Renal cortex interstitium (tissue), 15 donors: ENCODE measurements around the gene MNDA. TPM values are rescaled to one million over a fixed set of nuclear protein-coding genes. Genes with fewer than 3 reads are reported as not detected.

Experiments
- DNase-seq, 11 donors: peaks; one replicate each; pipeline ENCODE4 v3.0.0-alpha.2; 2013; ENCODE audit warnings: low read depth in 9 of 11, low spot score in 4 of 11; ENCODE audit errors: extremely low read depth in 1 of 11
- long read RNA-seq, 16 experiments: transcript quantifications; one replicate each; lab custom pipeline, GENCODE V29; 2026
- polyA plus RNA-seq, 3 donors: library from polyadenylated mRNA; unstranded; fragments of 120-200 nt; gene quantifications; one replicate each; pipeline ENCODE4 v1.2.1, GENCODE V29; 2013; ENCODE audit not compliant: insufficient read length in 3 of 3

MNDA gene
- polyA plus RNA-seq, result 1 to 10 TPM; 3.5 to 5.8 (median 5.2) TPM
- long read RNA-seq, donor 1, result 0 reads
- long read RNA-seq, donor 2, partial matches to known transcripts, result 0 of 2 reads
- long read RNA-seq, donor 2, other reads (novel, unspliced or antisense), result 0 of 2 reads
- long read RNA-seq, donor 3, result 0 reads
- long read RNA-seq, donor 4, partial matches to known transcripts, result 0 of 1 reads
- long read RNA-seq, donor 4, other reads (novel, unspliced or antisense), result 0 of 1 reads
- long read RNA-seq, donor 5, result 0 reads
- long read RNA-seq, donor 6, result 0 reads
- long read RNA-seq, donor 7, partial matches to known transcripts, result 0 of 1 reads
- long read RNA-seq, donor 7, other reads (novel, unspliced or antisense), result 0 of 1 reads
- long read RNA-seq, donor 8, partial matches to known transcripts, result 0 of 2 reads
- long read RNA-seq, donor 8, other reads (novel, unspliced or antisense), result 0 of 2 reads
- long read RNA-seq, donor 9, partial matches to known transcripts, result 0 of 1 reads
- long read RNA-seq, donor 9, other reads (novel, unspliced or antisense), result 0 of 1 reads
- long read RNA-seq, donor 10, partial matches to known transcripts, result 0 of 2 reads
- long read RNA-seq, donor 10, other reads (novel, unspliced or antisense), result 0 of 2 reads
- long read RNA-seq, donor 11, partial matches to known transcripts, result 0 of 1 reads
- long read RNA-seq, donor 11, other reads (novel, unspliced or antisense), result 0 of 1 reads
- long read RNA-seq, donor 12, partial matches to known transcripts, result 0 of 1 reads
- long read RNA-seq, donor 12, other reads (novel, unspliced or antisense), result 0 of 1 reads
- long read RNA-seq, donor 13, result 0 reads
- long read RNA-seq, donor 14, partial matches to known transcripts, result 0 of 1 reads
- long read RNA-seq, donor 14, other reads (novel, unspliced or antisense), result 0 of 1 reads
- long read RNA-seq, donor 15, result 0 reads
- long read RNA-seq, donor 16, partial matches to known transcripts, result 0 of 2 reads
- long read RNA-seq, donor 16, other reads (novel, unspliced or antisense), result 0 of 2 reads

DNA sequence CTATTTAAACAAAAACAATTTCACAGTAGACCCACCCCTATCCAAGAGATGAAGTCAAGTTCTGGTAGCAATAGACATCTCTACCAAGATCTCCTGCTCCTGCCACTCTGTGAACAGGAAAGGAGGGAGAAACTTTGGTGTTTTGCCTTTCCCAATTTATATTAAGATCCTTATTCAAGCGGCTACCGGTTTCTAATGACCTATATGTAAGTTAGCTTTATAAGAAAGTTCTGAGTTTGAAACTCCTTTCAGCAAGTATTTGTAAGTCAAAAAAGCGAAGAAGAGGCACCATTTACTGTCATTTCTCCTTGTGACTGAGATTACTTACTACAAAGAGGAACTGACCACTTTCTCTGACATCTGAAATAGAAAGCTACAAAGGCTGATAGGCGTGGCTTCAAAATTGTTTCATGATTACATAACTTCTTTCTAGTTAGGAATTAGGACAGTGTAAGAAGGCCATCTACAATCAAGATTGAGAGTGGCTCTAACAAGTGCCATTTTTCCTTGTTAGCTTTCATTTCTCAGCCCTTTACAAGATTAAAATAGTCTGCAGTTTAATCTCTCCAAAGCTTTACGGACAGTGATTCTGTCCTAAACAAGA is at the start of gene MNDA:
Gene MNDA (plus strand): TSS at position 448 of the 604 bp plus-strand sequence. CDS start 10,803 bp downstream, outside the sequence.
- no peak for DNase-seq

DNA sequence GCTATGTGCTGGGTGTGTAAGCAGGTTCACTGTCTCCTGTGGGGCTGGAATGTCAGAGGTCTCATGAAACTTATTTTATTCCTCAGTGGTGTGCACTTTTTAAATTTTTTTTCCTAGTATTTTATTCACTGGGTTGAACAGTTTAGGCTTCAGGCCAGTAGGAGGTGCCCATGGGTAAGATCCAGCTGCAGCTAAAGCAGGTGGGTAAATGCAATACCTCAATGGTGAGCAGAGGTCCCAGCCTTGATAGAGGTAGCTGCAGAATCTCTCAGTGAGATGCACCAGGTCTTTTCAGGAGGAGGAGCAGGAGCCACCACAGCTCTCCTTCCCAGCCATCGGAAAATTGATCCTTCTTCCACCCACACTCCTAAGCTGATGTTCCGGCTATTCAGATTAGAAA is 37.5 kb upstream of the MNDA start:
- DNase-seq, result no peak

DNA sequence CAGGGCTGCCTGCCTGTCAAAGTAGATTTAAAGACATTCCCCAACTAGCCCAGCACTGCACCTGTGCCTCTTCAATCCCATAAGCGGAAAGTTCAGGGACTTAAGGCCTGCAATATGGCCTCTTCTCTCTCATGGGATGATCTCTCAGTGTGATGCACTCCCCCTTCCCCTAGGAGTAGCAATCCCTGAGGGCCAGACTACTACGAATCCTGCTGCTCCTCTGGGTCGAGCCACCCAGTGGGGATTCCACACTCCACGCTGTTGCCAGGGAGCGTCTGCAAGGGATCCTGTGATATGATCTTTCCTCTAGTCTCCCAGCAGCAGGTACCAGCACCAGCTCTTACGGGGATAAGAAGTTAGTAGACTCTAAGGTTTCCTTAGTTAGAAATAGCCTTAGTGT is 36.9 kb upstream of the MNDA start:
- no peak for DNase-seq

DNA sequence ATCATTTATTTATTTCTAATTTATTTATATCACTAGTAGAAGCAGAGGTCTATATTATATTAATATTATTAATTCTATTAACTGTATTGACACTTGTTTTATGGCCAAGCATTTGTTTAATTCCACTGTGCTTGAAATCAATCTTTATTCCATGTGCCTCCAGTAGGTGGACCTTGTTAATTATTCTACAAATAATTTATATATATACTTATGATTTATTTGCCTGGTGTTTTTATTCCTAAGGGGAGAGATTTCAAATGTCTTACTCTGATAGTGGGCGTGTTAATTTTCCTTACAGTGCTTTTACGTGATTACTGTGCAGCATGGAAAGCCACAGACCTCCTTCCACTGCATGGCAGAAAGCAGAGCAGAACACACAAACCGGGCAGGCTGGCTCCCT is 32.6 kb upstream of the MNDA start:
- DNase-seq, result no peak

DNA sequence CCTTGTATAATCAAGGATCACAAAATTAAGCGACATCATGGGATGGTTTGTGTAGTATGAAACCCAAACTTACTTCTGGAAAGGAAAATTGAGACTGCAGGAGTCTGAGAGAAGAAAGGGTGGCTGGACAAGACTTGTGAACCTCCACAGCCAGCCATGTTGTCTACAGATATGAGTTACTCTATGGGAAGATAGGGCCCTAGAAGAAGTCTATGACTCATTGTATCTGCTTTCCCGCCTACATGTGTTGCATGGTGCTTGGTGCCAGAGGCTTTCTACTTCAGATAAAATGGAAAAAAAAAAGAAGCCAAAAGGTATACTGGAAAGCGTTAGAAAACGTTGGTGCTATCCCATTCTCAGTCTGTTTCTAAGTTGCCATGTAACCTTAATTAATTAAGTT is 31.5 kb upstream of the MNDA start:
- no peak for DNase-seq

DNA sequence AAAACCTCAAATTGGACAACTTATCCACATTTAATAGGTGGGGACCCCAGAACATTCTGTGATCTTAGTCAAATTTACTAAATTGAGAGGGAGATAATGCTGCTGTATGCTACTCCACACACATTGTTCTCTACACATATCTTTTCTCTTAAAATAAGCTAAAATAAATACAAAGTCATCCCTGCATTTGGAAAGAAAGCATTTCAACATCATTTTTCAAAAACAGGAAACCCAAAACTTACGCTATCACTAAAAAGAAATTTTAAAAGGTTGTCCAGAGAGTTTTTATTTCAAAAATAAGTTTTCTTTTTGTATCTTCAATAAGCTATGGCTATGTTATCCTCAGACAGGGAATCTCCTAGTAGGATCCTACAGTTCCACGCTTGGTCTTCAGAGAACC is 30.6 kb upstream of the MNDA start:
- no peak for DNase-seq

DNA sequence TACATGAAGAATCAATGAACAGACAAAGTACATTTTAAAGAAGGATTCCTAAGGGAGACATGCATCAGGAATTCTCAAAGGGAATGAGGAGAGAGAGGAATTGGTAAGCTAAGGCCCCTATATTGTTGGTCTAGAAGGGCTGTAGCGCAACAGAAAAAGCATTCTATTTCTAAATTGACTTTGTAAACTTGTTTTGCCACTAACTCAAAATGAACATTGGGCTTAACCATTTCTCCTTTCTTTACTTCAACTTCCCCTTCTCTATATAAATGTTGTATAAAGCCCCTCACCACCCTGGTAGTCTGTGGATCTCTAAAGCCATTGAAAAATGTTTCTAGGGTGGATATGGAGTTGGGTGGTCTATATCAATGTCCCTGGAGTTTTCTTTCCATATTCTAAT is 29.8 kb upstream of the MNDA start:
- DNase-seq, result no peak

DNA sequence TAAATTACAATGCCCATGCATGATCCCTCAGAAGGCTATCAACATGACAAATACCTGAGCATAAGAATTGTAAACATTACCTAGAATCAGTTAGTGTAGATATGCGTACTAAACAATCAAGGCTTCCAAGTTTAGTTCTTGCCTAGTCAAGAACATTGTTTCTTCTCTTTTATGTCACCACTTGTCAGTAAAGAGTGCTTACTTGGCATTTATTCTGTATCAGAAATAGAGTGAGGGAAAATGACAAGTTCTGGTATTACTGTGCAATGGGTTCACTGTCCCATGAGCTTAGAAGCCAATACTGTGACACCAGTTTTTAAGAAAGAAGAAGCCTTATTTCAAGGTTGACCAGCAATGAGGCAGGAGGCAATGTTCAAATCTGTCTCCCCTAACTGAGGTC is 27.5 kb upstream of the MNDA start:
- DNase-seq, result no peak

DNA sequence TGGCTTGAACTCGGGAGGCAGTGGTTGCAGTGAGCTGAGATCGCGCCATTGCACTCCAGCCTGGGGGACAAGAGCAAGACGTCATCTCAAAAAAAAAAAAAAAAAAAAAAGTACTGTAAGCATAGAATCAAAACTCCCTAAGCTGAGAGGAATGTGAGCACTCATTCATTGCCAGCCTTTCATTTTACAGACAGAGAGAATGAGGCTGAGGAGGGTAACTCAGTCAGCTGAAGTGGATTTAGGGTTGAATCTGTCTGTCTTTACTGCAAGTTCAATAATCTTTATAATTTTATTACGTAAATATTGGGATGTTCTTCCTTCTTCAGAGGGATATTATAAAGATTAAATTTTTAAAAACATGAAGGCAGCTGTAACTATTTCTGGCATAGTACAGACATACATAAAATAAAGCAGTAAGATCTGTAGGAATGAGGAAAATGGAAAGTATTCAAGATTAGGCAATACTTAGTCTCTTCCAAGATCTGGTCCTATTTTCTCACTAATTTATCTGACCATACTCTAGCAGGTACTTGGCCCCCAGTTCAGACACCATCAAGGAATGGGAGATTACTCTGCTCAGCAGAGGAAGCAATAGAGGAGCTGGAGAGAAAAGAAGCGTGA is 24.1 kb upstream of the MNDA start:
- no peak for DNase-seq

DNA sequence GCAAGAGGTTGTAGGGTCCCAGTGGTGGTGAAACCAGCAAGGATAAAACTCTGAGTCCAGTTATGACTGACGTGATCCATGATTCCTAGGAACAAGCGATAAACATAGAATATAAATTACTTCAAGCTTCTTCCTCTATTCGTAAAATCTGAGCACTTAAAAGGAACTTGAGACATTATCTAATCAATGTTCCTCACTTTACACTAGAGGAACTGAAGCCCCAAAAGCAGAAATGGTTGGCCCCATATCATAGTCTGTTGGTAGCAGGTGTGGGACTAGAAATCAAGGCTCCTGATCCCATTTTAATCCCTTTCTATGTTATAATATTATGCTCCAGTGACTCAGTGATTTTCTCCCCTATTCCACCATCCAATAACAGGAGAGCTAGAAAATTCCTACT is 21.9 kb upstream of the MNDA start:
- DNase-seq, result no peak

DNA sequence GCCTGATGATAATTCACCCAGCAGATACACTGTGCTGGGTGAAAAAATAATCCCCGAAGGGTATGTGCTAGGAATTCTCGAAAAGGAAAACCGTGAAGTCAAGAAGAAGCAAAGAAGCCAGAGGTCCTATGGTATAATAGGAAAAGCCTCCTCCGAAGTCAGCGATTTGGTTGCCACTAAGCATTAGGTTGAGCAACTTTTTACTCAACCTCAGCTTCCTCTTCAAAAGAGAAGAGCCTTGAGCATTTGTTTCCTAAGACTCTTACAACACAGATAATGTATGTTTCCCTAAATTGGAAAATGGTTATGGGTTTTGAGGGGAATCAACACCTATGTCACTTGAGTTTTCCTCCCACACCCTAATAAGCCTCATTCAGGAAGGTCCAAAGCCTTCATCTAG is 21.3 kb upstream of the MNDA start:
- DNase-seq, result no peak

DNA sequence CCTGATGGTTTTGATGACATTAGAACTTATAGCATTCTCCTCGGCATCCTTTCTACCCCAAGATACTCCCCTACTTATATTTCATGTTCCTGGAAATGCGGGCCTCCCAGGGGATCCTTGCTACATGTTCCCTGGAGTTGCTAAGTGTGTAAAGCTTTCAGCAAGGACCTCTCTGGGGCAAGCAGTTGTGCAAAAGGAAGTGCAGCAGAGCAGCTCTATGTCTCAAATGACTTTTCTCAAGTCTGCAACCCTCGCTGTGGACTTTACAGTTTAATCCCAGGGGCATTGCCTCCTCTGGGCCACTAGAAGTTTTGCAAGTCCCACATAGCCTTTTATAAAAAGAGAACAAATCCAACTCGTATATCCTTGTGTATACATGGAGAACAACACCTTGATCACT is 20.8 kb upstream of the MNDA start:
- no peak for DNase-seq

DNA sequence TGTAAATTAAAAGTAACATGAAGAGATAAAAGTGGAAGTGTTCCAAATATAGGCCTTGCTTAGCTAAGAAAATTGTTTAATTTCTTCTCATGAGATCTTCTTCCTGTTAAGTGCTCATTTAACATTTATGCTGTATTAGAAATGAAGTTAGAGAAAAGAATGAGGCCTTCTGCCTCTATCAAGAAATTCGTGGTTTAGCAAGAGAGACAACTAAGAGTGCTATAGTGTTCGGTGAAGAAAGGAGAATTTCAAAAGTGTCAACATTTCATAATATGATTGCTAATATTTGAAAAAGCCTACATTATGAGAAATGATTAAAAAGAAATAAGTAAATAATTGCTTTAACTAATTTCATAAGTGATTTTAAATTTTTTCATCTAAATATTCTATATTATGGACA is 18.8 kb upstream of the MNDA start:
- no peak for DNase-seq

DNA sequence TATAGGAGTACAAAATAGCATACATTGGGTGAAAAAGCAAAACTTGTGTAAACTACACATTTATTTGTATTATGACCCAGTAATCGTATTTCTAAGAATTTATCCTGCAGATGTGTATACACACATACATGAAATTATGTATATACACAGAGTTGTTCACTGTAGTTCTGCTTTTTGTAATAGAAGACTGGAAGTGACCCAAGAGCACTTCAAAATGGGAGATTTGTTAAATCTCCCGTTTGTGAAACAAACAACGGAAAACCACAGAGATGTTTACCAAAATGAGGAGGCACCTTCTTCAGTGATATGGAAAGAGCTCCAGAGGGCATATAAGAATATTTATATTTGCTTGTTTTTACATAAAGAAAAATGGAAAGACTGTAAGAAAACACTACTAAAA is 18.0 kb upstream of the MNDA start:
- DNase-seq, result no peak

DNA sequence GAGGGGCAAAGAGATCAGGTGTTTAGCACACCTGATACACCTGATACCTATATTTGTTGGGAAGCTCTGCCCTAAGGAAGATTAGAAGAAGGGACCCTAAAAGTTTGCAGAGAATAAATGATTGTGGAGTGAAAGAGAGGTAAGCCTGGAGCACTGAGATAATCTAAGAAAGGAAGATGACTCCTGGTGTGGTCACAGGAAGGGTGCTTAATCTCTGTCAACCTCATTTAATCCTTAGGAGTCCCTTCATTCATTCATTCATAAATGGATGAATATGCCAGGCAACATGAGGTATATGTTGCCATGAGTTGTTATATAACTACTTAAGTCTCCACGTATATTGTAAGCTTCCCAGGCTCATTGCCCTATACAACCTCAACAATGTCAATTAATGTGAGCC is 16.2 kb upstream of the MNDA start:
- no peak for DNase-seq

DNA sequence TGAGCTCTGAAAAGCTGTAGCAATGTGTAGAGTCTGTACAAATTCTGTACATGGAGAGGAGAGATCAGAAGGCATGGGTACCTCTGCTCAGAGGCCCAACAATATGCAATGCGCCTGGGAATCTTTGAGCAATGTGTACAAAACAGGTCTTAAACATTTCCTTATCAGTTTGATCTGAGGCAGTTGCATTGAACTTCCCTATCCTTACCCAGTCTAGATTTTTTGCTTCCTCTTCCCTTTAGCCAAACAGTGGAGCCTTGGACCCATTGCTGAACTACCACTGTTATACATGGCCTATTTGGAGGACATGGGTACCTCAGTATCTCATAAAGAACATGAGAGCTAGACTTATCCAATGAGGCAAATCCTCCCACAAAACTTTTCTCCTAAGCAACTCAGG is 12.6 kb upstream of the MNDA start:
- DNase-seq, result no peak

DNA sequence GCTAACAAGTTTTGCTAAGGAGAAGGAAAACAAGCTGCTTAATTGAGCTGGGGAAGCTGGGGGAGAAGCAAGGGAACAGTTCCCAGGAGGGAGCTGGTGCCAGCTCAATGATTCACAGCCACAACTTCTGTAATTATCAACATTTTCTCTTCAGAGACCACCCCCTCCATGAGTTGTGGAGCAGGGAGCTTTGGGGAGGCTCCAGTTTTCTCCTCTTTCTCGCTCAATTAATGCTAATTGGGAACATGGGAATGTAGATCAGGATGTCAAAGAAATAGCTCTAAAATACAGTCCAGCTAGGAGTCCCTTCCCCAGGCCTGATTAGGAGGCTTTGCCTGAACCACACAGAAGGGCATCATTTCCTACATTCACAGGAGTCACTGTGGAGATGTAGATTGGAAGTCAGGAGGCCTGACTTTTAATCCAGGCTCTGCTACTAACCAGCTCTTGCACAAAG is 12.1 kb upstream of the MNDA start:
- peak in 1 of 11 donors; percentile 7 for DNase-seq

DNA sequence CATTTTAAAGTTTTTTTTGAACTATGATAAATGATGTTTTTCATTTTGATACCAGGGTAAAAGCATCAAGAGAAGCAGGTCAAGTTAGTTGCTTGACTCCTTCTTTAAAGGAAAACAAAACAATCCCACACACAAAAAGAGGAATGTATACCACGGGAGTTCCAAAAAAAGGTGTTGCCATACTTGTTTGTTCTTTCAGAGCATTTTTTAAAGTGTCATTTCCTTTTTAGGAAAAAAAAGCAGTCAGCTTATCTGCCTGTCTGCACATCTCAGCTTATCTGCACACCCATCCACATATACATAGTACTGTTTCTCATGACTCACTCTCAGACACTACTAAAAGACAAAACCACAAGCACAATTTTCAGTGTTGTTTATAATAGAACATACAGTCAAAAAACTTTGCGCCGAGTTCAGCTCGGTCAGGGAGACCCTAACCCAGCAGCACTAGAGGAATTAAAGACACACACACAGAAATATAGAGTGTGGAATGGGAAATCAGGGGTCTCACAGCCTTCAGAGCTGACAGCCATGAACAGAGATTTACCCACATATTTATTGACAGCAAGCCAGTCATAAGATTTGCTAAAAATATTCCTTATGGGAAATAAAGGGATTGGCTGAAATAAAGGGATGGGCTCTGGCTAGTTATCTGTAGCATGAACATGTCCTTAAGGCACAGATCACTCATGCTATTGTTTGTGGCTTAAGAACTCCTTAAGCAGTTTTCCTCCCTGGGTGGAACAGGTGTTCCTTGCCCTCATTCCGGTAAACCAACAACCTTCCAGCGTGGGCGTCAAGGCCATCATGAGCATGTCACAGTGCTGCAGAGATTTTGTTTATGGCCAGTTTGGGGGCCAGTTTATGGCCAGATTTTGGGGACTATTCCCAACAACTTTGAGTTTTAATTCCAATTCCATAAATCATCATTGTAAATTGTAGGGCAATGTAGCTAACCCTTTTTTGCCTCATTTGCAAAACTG is 11.4 kb upstream of the MNDA start:
- no peak for DNase-seq
